Measurements from ENCODE around the gene FKBP7. TPM values are rescaled to one million over a fixed set of nuclear protein-coding genes. Genes with fewer than 3 reads are reported as not detected.
"Not testable (repeated sequence)": the region's sequence is repeated elsewhere in the genome, so short reads cannot be mapped to it uniquely, and the experiment has no call there.

Gene FKBP7
- total RNA-seq, 2 donors from 2014 or later = 4.1 to 6.3 TPM

GRCh38 chr2:178425255-178425827, 53.1 kb downstream of the FKBP7 start:
- no peaks in the 10 kb centered on the region for H3K27me3 Mint-ChIP-seq (ENCODE audit: insufficient read depth)
- peaks cover 54% of the 10 kb centered on the region for H3K36me3 Mint-ChIP-seq (ENCODE audit: low read depth)
- WGBS, 2 experiments (ENCODE audit: insufficient coverage in 1 of 2, insufficient read length in 1 of 2) = 86% methylated on average over 4 of the region's 4 CpGs; no CpG with 5 or more reads in 1 of the 2 experiments
- no peak overlapping the region for H3K27ac Mint-ChIP-seq
- Histone ChIP-seq H3K27ac (ENCODE audit: low read depth, low read length) (no peak overlapping the region), H3K4me1 (ENCODE audit: control insufficient read depth, insufficient read depth, low read length) (no peaks in the 10 kb centered on the region), H3K36me3 (ENCODE audit: control insufficient read depth, insufficient read depth, low read length) (peaks cover 41% of the 10 kb centered on the region), H3K4me3 (ENCODE audit: low read length) (no peak overlapping the region), H3K27me3 (ENCODE audit: control insufficient read depth, insufficient read depth, low read length, poor library complexity, severe bottlenecking) (no peaks in the 10 kb centered on the region), H3K9ac (ENCODE audit: extremely low read depth, low read length, poor library complexity, severe bottlenecking) (no peak overlapping the region), H3K9me3 (ENCODE audit: control insufficient read depth, low read length) (peaks cover 20% of the 10 kb centered on the region)
- H3K4me1 Mint-ChIP-seq = no peaks in the 10 kb centered on the region
- no peak overlapping the region for H3K4me3 Mint-ChIP-seq
- peaks cover 16% of the 10 kb centered on the region for H3K9me3 Mint-ChIP-seq
- no peak for DNase-seq
- TF ChIP-seq CTCF (conservative IDR thresholded peaks at IDR 0.05) = no peak

- H3K4me1 ChIP-seq (ENCODE audit: control insufficient read depth, insufficient read depth, low read length); H3K27me3 Mint-ChIP-seq (ENCODE audit: insufficient read depth); H3K27ac ChIP-seq (ENCODE audit: low read depth, low read length); H3K9ac ChIP-seq (ENCODE audit: extremely low read depth, low read length, poor library complexity, severe bottlenecking); H3K4me1 Mint-ChIP-seq; H3K4me3 ChIP-seq (ENCODE audit: low read length); H3K4me3 Mint-ChIP-seq; DNase-seq; H3K27ac Mint-ChIP-seq; H3K27me3 ChIP-seq (ENCODE audit: control insufficient read depth, insufficient read depth, low read length, poor library complexity, severe bottlenecking): not testable (repeated sequence)
- H3K36me3 Mint-ChIP-seq (ENCODE audit: low read depth) = peaks cover 47% of the 10 kb centered on the region
- WGBS, 2 experiments (ENCODE audit: insufficient coverage in 1 of 2, insufficient read length in 1 of 2) = 97 to 98% methylated on average over 5 of the region's 5 CpGs
- Histone ChIP-seq H3K9me3 (ENCODE audit: control insufficient read depth, low read length) (peaks cover 20% of the 10 kb centered on the region), H3K36me3 (ENCODE audit: control insufficient read depth, insufficient read depth, low read length) (peaks cover 28% of the 10 kb centered on the region)
- H3K9me3 Mint-ChIP-seq = peaks cover 16% of the 10 kb centered on the region
These were observed 54.7 kb downstream of the FKBP7 start for GRCh38 chr2:178423746-178424145.

DNA sequence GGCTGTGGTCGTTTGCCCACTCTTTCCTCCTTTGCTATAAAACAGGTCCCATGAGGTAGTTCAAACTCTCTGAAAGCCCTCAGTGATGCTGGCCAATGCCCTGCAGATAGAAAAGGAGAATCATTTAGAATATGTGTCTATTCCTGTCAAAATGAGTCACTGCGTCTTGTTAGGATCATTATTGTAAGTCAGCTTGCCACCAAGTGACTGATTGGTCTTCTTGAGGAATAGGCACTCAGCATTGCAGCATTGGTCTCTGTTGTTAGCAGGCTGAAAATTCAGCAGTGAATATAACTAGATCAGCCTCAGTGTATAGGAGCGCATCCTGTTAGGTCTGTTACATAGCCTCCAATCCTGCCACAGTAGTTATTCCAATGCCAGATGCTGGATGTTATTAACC, 56.3 kb downstream of the FKBP7 start:
- Mint-ChIP-seq H3K9me3 (peaks cover 16% of the 10 kb centered on the region), H3K27me3 (ENCODE audit: insufficient read depth) (no peaks in the 10 kb centered on the region), H3K4me3 (no peak overlapping the region), H3K4me1 (no peaks in the 10 kb centered on the region), H3K27ac (no peak overlapping the region), H3K36me3 (ENCODE audit: low read depth) (peaks cover 33% of the 10 kb centered on the region)
- Histone ChIP-seq H3K9me3 (ENCODE audit: control insufficient read depth, low read length) (peaks cover 20% of the 10 kb centered on the region), H3K36me3 (ENCODE audit: control insufficient read depth, insufficient read depth, low read length) (peaks cover 15% of the 10 kb centered on the region), H3K4me3 (ENCODE audit: low read length) (no peak overlapping the region), H3K9ac (ENCODE audit: extremely low read depth, low read length, poor library complexity, severe bottlenecking) (no peak overlapping the region), H3K4me1 (ENCODE audit: control insufficient read depth, insufficient read depth, low read length) (no peaks in the 10 kb centered on the region), H3K27ac (ENCODE audit: low read depth, low read length) (no peak overlapping the region), H3K27me3 (ENCODE audit: control insufficient read depth, insufficient read depth, low read length, poor library complexity, severe bottlenecking) (no peaks in the 10 kb centered on the region)
- DNase-seq = no peak
- 77 to 92% methylated on average over 2 to 3 of the region's 3 CpGs for WGBS, 2 experiments (ENCODE audit: insufficient coverage in 1 of 2, insufficient read length in 1 of 2)
- no peak for TF ChIP-seq CTCF (conservative IDR thresholded peaks at IDR 0.05)
